CD4-positive, alpha-beta T cell treated with Interleukin-6 at 100 ng/mL for 8 hours (primary cell): Measurements from ENCODE around the gene PTRHD1.

ENCODE experiments used
- DNase-seq: peaks from one replicate; pipeline ENCODE4 v3.0.0-alpha.2; 2020; ENCODE audit warnings: mixed read lengths, low spot score

PTRHD1 gene

GRCh38 chr2:24756789-24757188, 36.4 kb downstream of the PTRHD1 start:
- no peak for DNase-seq

DNA sequence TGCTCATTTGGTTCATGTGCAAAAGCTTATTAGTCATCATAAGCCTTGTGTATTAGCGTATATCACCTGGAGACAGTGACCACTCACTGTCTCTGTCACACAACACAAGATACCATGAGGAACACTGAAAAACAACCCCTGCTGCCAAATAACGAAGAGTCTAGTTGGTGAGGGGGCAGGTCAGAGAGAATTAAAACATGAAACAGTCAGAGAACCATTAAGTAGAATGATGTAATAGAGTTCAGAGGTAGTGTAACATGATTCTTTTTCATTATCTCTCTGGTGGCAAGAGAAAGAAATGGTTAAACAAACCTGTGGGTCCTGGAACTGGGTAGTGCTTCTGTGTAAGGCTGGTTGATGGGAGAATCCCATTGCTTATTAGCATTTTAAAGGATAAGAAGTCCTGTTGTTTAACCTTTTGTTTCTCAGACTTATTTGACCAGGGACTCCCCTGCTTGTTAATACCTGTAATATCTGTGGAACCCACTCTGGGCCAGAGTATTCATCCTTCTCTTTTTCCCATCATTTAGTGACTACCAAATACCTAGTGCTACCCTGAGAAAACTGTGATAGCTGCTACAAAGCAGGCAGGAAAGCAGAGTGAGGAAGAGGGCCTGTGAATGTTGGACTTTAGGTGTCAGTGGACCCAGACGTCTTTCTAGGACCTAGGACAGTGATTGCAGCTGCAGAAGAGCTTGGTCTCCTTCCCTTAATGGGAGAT, 38.0 kb downstream of the PTRHD1 start:
- DNase-seq, result no peak

DNA sequence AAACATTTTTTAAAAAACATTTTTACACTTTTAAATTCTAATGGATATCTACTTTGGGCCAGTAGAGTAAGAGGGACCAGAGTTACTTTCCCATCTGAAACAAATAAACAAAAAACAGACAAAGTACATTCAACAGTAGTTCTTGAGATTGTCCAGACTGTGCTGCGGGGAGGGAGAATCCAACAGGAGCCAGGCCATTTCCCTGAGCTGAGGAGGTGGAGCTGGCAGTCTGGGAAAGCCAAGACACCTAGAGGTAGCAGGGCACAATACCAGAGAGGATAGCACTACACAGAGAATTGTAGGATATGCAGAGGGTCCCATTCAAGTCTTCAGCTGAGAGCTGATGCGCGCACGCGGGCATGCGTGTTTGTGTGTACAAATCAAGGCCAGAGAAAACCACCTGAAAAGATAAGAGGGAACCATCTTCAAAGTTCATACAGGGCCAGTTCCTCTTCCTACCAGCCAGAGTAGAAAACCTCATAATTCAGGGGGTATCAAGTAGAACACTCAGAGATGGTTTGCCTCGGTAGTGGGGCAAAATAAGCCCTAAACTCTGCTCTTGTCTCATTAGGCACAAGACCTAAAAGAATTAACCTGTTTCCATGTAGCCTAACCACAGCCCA, 44.0 kb downstream of the PTRHD1 start:
- DNase-seq, result no peak

GRCh38 chr2:24747299-24747698, 45.9 kb downstream of the PTRHD1 start:
- DNase-seq, result no peak

DNA sequence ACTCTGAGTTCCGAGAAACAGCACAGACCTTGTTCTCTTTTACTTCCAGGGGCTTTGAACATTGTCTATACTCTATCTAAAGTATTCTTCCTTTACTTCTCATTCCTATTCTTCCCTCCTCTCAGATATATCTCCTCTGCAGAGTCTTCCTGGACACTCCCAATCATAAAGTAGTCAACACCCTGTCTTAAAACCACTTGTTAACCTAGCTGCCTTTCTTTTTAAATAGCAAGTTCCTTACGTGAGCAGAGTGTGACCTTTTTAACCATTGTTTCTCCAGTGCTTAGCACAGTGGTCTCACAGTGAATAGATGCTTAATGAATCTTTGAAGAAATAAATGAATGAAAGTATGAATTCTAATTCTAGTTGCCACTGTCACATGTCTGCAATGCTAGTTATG, 47.4 kb downstream of the PTRHD1 start:
- DNase-seq, result no peak

DNA sequence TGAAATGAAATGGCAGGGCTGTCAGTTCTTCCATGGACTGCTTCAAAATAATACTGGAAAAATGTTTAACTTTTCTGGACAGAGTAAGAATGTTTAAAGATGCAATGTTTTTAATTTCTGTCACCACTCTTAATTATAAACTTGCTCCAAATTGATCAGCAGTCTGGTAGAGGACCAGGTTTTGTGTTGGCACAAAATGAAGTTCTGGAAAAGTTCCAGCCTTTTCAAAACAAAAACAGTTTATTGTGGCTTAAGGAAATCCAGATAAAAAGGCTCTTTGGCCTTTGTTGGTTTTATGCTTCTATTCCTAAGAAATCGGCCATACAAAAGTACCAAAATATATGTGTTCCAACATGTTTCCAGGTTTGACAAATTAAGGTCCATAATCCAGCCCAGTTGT, 48.8 kb downstream of the PTRHD1 start:
- no peak for DNase-seq

GRCh38 chr2:24743924-24744323, 49.3 kb downstream of the PTRHD1 start:
- DNase-seq, result no peak

- DNase-seq, result no peak
These were observed 50.5 kb downstream of the PTRHD1 start for GRCh38 chr2:24742730-24743129.

GRCh38 chr2:24740142-24740541, 53.0 kb downstream of the PTRHD1 start:
- no peak for DNase-seq
